ENCODE measurements around the gene IQSEC3.

IQSEC3 gene

DNA sequence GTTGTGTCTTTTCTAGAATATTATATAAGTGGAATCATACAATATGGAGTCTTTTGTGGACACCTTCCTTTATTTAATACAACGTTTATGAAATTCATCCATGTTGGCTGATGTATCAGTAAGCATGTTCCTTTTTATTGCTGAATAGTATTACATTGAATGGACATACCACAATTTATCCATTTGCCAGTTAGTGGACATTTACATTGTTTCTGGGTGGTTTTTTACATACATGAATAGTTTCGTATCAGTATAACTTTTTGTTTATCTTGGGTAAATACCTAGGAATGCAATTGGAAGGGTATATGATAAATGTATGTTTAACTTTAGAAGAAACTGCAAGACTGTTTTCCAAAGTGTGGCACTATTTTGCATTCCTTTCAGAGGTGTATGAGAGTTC, 23.1 kb downstream of the IQSEC3 start:
- H3K4me3 ChIP-seq (ENCODE audit: low read length): no peak overlapping the region
- TF ChIP-seq, protein P1, sequence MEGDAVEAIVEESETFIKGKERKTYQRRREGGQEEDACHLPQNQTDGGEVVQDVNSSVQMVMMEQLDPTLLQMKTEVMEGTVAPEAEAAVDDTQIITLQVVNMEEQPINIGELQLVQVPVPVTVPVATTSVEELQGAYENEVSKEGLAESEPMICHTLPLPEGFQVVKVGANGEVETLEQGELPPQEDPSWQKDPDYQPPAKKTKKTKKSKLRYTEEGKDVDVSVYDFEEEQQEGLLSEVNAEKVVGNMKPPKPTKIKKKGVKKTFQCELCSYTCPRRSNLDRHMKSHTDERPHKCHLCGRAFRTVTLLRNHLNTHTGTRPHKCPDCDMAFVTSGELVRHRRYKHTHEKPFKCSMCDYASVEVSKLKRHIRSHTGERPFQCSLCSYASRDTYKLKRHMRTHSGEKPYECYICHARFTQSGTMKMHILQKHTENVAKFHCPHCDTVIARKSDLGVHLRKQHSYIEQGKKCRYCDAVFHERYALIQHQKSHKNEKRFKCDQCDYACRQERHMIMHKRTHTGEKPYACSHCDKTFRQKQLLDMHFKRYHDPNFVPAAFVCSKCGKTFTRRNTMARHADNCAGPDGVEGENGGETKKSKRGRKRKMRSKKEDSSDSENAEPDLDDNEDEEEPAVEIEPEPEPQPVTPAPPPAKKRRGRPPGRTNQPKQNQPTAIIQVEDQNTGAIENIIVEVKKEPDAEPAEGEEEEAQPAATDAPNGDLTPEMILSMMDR (conservative IDR thresholded peaks at IDR 0.05; ENCODE audit: low read length): no peak
- no peak for DNase-seq (ENCODE audit: low read depth)

DNA sequence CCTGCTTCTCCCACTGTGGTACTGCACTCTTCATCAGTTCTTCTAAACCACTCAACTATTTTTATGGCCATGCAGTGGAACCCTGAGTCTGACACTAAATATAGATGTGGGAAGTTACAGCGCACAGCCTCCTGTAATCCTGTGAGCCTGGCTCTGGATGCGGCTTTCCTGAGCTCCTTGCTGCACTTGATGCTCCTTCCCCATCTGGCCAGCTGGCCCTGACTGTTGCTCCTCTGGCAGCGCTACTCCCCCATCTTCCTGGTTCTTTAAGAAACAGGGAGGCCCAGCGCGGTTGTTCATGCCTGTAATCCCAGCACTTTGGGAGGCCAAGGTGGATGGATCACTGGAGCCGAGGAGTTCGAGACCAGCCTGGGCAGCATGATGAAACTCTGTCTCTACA, 24.6 kb downstream of the IQSEC3 start:
- TF ChIP-seq, protein P1 (conservative IDR thresholded peaks at IDR 0.05; ENCODE audit: low read length): no peak
- H3K4me3 ChIP-seq (ENCODE audit: low read length): no peak overlapping the region
- no peak for DNase-seq (ENCODE audit: low read depth)

DNA sequence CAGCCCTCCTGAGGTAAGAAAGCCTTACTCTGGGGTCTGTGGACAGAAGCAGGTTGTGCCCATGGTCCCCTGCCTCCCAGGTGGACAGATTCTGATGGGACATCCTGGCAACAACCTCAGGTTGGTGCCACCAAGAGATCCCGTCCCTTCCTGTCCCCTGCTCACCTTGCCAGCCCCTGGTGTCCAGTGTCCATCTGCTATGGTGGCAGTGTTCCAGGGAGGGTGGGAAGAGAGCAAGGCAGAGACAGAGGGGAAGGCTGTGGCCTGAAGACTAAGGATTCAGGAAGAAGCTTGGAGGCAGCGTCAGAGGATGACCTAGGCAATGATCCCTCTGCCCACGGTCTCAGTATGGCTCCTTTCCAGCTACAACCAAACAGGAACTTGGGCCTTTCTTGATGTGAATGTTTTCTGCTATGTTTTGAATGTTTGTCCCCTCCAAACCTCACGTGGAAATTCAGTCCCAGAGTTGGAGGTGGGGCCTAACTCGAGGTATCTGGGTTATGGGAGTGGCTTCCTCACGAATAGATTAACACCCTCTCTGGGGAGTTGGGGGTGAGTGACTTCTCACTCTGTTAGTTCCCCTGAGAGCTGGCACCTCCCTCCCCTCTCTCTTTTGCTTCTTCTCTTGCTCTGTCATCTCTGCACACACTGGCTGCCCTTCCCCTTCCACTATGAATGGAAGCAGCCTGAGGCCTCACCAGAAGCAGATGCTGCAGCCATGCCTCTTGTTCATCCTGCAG, 26.9 kb downstream of the IQSEC3 start:
- H3K4me3 ChIP-seq (ENCODE audit: low read length): no peak overlapping the region
- no peak for DNase-seq (ENCODE audit: low read depth)
- TF ChIP-seq, protein P1 (conservative IDR thresholded peaks at IDR 0.05; ENCODE audit: low read length): no peak

DNA sequence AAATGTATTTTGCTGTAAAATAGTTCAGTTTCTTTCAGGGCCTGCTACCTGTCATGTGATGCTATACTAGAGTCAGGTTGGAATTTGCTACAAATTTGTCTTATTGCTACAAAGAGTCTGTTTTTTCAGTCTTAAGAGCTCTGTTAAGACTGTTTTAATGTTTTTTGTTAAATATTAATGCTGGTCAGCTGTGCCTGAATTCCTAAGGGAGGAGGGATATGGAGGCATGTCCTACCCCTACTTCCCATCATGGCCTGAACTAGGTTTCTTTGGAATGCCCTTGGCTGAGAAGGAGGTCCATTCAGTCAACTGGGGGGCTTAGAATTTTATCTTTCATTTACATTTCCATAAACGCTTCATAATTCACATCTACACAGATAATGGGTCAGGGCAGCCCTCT, 30.0 kb downstream of the IQSEC3 start:
- no peak for DNase-seq (ENCODE audit: low read depth)
- TF ChIP-seq, protein P1 (conservative IDR thresholded peaks at IDR 0.05; ENCODE audit: low read length): no peak
- H3K4me3 ChIP-seq (ENCODE audit: low read length): no peak overlapping the region

DNA sequence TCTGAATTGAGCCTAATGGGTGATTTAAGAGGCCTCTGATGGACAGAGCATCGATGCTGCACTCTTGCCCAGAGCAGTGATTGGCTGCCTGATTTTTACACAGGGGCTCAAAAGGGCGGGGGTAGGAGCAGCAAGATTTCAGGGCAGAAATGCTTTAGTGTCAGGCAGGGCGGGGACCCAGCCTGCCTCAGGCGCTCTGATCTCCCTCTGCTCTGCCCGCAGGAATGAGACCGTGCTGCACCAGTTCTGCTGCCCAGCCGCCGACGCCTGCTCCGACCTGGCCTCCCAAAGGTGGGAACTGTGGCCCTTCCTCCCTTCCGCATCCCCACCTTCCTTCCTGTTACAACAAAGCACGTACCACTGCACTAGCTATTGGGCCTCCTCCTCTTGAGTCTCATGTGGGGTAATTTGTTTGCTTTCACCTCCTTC, 32.4 kb downstream of the IQSEC3 start:
- no peak for DNase-seq (ENCODE audit: low read depth)
- TF ChIP-seq, protein P1 (conservative IDR thresholded peaks at IDR 0.05; ENCODE audit: low read length): no peak
- no peak overlapping the region for H3K4me3 ChIP-seq (ENCODE audit: low read length)

DNA sequence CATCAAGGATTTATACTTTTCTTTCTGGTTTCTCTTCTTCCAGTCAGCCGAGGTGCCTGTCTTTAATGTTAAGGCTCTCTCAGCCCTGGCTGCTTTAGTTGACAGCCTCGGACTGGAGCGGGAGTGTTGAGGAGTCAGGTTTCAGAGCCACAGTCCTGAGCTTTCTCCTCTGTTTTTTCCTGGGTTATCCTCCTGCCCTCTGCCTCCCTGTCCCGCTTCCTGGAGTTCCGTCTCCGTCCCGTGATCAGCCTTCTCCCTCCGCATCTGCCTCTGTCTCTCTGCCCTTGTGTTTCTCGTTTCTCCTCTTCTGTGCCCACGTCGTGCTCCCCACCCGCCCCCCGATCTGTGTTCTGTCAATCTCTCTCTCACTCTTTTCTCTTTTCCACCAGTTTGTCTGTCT, 33.0 kb downstream of the IQSEC3 start:
- TF ChIP-seq, protein P1 (conservative IDR thresholded peaks at IDR 0.05; ENCODE audit: low read length): no peak
- DNase-seq (ENCODE audit: low read depth): peak; percentile 9
- H3K4me3 ChIP-seq (ENCODE audit: low read length): no peak overlapping the region

Data from AG10803 (cell line).